HepG2 (cell line): Measurements from ENCODE around the gene CHST10. TPM values are rescaled to one million over a fixed set of nuclear protein-coding genes. Genes with fewer than 3 reads are reported as not detected.
A peak's percentile ranks its signal among the peaks of the same experiment; 100 is the strongest.

ENCODE experiments used
- ATF2 ChIP-seq: sonication (generic); formaldehyde crosslinking; IDR thresholded peaks from 2 replicates; pipeline ENCODE4 v1.4.0; 2020; ENCODE audit warnings: missing genetic modification reagents
- CREB3 ChIP-seq: sonication (generic); formaldehyde crosslinking; IDR thresholded peaks from 2 replicates; pipeline ENCODE4 v1.5.0; 2020; ENCODE audit warnings: missing genetic modification reagents
- DNMT3B ChIP-seq: conservative IDR thresholded peaks from 2 replicates; pipeline ENCODE4 v1.6.1; 2016; ENCODE audit warnings: missing biosample characterization, control low read depth
- GLMP ChIP-seq: sonication (generic); formaldehyde crosslinking; IDR thresholded peaks from 2 replicates; pipeline ENCODE4 v1.9.0; 2021; ENCODE audit warnings: missing genetic modification reagents, mild to moderate bottlenecking, borderline replicate concordance
- HOXA5 ChIP-seq: sonication (generic); formaldehyde crosslinking; IDR thresholded peaks from 2 replicates; pipeline ENCODE4 v1.4.0; 2020; ENCODE audit warnings: missing genetic modification reagents
- HOXA9 ChIP-seq: sonication (generic); formaldehyde crosslinking; IDR thresholded peaks from 2 replicates; pipeline ENCODE4 v1.8.1; 2022; ENCODE audit warnings: missing genetic modification reagents, mild to moderate bottlenecking, moderate library complexity, borderline replicate concordance
- MAX ChIP-seq: IDR thresholded peaks from 2 replicates; pipeline ENCODE4 v1.6.1; 2012; ENCODE audit warnings: inconsistent platforms
- MED13 ChIP-seq: sonication (generic); formaldehyde crosslinking; IDR thresholded peaks from 2 replicates; pipeline ENCODE4 v1.5.0; 2020; ENCODE audit warnings: missing genetic modification reagents
- NR3C1 ChIP-seq: sonication (generic); formaldehyde crosslinking; IDR thresholded peaks from 2 replicates; pipeline ENCODE4 v1.4.0; 2020; ENCODE audit warnings: missing genetic modification reagents
- NRL ChIP-seq: sonication (generic); formaldehyde crosslinking; IDR thresholded peaks from 2 replicates; pipeline ENCODE4 v1.5.0; 2020; ENCODE audit warnings: missing genetic modification reagents, mild to moderate bottlenecking, moderate library complexity, borderline replicate concordance
- PHF8 ChIP-seq: sonication (generic); formaldehyde crosslinking; IDR thresholded peaks from 2 replicates; pipeline ENCODE4 v1.5.0; 2020; ENCODE audit warnings: missing genetic modification reagents
- SOX5 ChIP-seq: IDR thresholded peaks from 2 replicates; pipeline ENCODE4 v1.6.1; 2016; ENCODE audit warnings: borderline replicate concordance
- TAF1 ChIP-seq: sonication (generic); formaldehyde crosslinking; IDR thresholded peaks from 2 replicates; pipeline ENCODE4 v1.4.0; 2020; ENCODE audit warnings: missing genetic modification reagents
- THAP7 ChIP-seq: sonication (generic); formaldehyde crosslinking; IDR thresholded peaks from 2 replicates; pipeline ENCODE4 v1.8.1; 2023; ENCODE audit warnings: mild to moderate bottlenecking, missing genetic modification reagents
- TRIM22 ChIP-seq: fragments of 450-650 bp; IDR thresholded peaks from 2 replicates; pipeline ENCODE4 v1.6.1; 2017
- ZFP62 ChIP-seq: sonication (generic); formaldehyde crosslinking; IDR thresholded peaks from 2 replicates; pipeline ENCODE4 v1.4.0; 2020; ENCODE audit warnings: missing genetic modification reagents
- ZNF230 ChIP-seq: sonication (generic); formaldehyde crosslinking; IDR thresholded peaks from 2 replicates; pipeline ENCODE4 v1.4.0; 2020; ENCODE audit warnings: mild to moderate bottlenecking, missing genetic modification reagents
- ZNF33A ChIP-seq: sonication (generic); formaldehyde crosslinking; IDR thresholded peaks from 2 replicates; pipeline ENCODE4 v1.5.1; 2020; ENCODE audit warnings: missing genetic modification reagents, mild to moderate bottlenecking, moderate library complexity, borderline replicate concordance
- ZNF350 ChIP-seq: sonication (generic); formaldehyde crosslinking; IDR thresholded peaks from 2 replicates; pipeline ENCODE4 v1.4.0; 2020; ENCODE audit warnings: mild to moderate bottlenecking, low read depth, missing genetic modification reagents, borderline replicate concordance
- ZNF432 ChIP-seq: sonication (generic); formaldehyde crosslinking; IDR thresholded peaks from 2 replicates; pipeline ENCODE4 v1.5.0; 2020; ENCODE audit warnings: missing genetic modification reagents, mild to moderate bottlenecking, borderline replicate concordance
- ZNF598 ChIP-seq: sonication (generic); formaldehyde crosslinking; IDR thresholded peaks from 2 replicates; pipeline ENCODE4 v1.5.1; 2020; ENCODE audit warnings: mild to moderate bottlenecking, missing genetic modification reagents, borderline replicate concordance
- ZNF607 ChIP-seq: sonication (generic); formaldehyde crosslinking; IDR thresholded peaks from 2 replicates; pipeline ENCODE4 v1.5.1; 2020; ENCODE audit warnings: missing genetic modification reagents, mild to moderate bottlenecking, borderline replicate concordance
- ZNF788 ChIP-seq: sonication (generic); formaldehyde crosslinking; IDR thresholded peaks from 2 replicates; pipeline ENCODE4 v1.5.0; 2020; ENCODE audit warnings: mild to moderate bottlenecking, missing genetic modification reagents, borderline replicate concordance
- ZSCAN20 ChIP-seq: sonication (generic); formaldehyde crosslinking; IDR thresholded peaks from 2 replicates; pipeline ENCODE4 v1.4.0; 2020; ENCODE audit warnings: missing genetic modification reagents, mild to moderate bottlenecking, borderline replicate concordance
- ZZZ3 ChIP-seq: sonication (generic); formaldehyde crosslinking; IDR thresholded peaks from 2 replicates; pipeline ENCODE4 v1.4.0; 2020; ENCODE audit warnings: missing genetic modification reagents, mild to moderate bottlenecking, borderline replicate concordance
- polyA plus RNA-seq, 8 experiments: library from polyadenylated mRNA; depleted of rRNA in 3 of 8; stranded (reverse) in 7 of 8; unstranded in 1 of 8; fragments of >200 nt; fragmentation: Illumina TruSeq in 4 of 8; extraction: Trizol in 4 of 8; gene quantifications; 2 replicates each; pipeline versions ENCODE4 v1.2.1 to v1.2.3, GENCODE V29; 2011 to 2016; ENCODE audit warnings: low read depth in 4 of 8, missing spikeins in 1 of 8, mixed read lengths in 1 of 8; ENCODE audit not compliant: insufficient read depth in 1 of 8
- total RNA-seq, 5 experiments: library from RNA; depleted of rRNA; stranded (reverse); fragments of >200 nt; fragmentation: Illumina TruSeq; extraction: Trizol; gene quantifications; 2 replicates each; pipeline ENCODE4 v1.2.3, GENCODE V29; 2016; ENCODE audit warnings: low read depth in 1 of 5

Gene CHST10
- total and polyA plus RNA-seq, 2 of the 13 experiments (the other 11 are each of a cell fraction or from before 2014, with no cell fraction given) = 10.5 to 14.2 TPM

GRCh38 chr2:100416935-100417710, at the start of gene CHST10 (continued):
- TF ChIP-seq TRIM22 (no peak), ZNF607 (CRISPR knock-in tag) (peak; percentile 47), NRL (CRISPR knock-in tag) (peak; percentile 51; the same call in 1 of the 2 replicates), ZSCAN20 (CRISPR knock-in tag) (peak; percentile 21; the same call in 1 of the 2 replicates), ZNF33A (CRISPR knock-in tag) (no peak), ZNF432 (CRISPR knock-in tag) (no peak), ZNF350 (CRISPR knock-in tag) (0 out of 2 replicates have a peak, but pooled peaks have one; percentile 48), ZNF788 (CRISPR knock-in tag) (peak; percentile 53; the same call in 1 of the 2 replicates), CREB3 (CRISPR knock-in tag) (no peak), ZNF598 (0 out of 2 replicates have a peak, but pooled peaks have one; percentile 77), ZFP62 (CRISPR knock-in tag) (no peak), HOXA5 (no peak), PHF8 (peak; percentile 72), SOX5 (CRISPR knock-in tag) (no peak), MED13 (CRISPR knock-in tag) (no peak), THAP7 (CRISPR knock-in tag) (no peak), ATF2 (CRISPR knock-in tag) (peak; percentile 31; the same call in 1 of the 2 replicates), DNMT3B (CRISPR knock-in tag) (no peak), NR3C1 (CRISPR knock-in tag) (no peak), ZNF230 (CRISPR knock-in tag) (no peak), GLMP (CRISPR knock-in tag) (no peak), TAF1 (CRISPR knock-in tag) (peak; percentile 57), MAX (peak; percentile 86), HOXA9 (CRISPR knock-in tag) (no peak), ZZZ3 (CRISPR knock-in tag) (no peak)
